ENCODE results near the gene GMCL2.

DNA sequence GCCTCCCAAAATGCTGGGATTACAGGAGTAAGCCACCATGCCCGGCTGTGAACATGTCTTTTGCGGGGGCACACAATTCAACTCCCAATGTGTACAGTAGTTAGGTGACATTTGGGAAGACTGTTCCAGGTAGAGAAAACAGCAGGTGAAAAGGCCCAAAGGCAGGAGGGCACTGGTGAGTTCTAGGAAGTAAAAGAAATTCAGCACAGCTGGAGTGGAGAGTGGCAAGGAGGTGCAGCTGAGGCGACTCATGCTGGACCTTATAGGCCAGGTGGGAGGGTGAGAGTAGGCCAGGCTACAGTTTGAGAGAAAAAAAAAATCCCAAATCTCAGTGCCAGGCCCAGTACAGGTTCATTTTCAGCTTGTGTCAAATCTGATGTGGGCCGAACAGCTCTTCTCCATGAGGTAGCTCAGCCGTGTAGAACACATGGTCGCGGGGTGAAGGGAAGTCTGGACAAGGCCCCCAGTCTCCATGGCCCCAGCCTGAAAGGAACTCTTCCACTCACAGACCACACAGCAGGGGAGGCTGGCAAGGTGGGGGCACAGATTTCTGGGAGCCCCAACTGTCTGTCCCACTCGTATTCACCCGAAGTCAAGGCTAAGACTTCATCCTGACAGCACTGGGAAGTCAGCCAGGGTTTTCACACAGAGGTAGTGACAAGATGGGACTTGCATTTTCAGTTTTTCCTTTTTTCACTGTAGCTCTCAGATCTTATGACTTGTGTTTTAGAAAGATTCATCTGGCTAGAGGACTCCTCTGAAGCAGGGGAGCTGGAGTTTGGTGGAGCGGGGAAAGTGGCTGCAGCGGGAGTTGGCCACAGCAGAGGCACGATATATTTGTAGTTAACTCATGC is 12.6 kb upstream of the GMCL2 start:
- TF ChIP-seq CTCF (conservative IDR thresholded peaks at IDR 0.05; ENCODE audit: low read depth, low read length) = no peak
- no peak for TF ChIP-seq EZH2phosphoT487 (IDR thresholded peaks at IDR 0.05; ENCODE audit: borderline replicate concordance, low read length)
